IMR-90 (cell line): ENCODE results near the gene POLR2M. TPM values are rescaled to one million over a fixed set of nuclear protein-coding genes. Genes with fewer than 3 reads are reported as not detected.

Experiments
- ATAC-seq: fragments of 200-7000 bp; cut with Tn5 transposase; 2 replicates; pipeline ENCODE4 v1.9.1; 2020; ENCODE audit warnings: low read depth, mild to moderate bottlenecking, moderate library complexity
- BruUV-seq: library from RNA; stranded (reverse); fragments of 400-500 nt; replicated peaks from 2 replicates; lab custom pipeline; 2021; lab: Mats Ljungman, UMichigan
- CTCF ChIA-PET: fragments of 300-600 bp; formaldehyde crosslinking; extraction: SDS; loops from one replicate; lab custom pipeline; 2021; ENCODE audit warnings: antibody characterized with exemption; lab: Yijun Ruan, JAX
- POLR2A ChIA-PET: fragments of 300-600 bp; sonication (Branson Sonifier 250); formaldehyde crosslinking; loops from one replicate; lab custom pipeline; 2022; ENCODE audit warnings: antibody characterized with exemption; ENCODE audit not compliant: unreplicated experiment; lab: Charles Lee
- DNase-seq: peaks from one replicate; pipeline ENCODE4 v3.0.0; 2013
- H2AFZ ChIP-seq: replicated peaks from 2 replicates; pipeline ENCODE3; 2013; ENCODE audit warnings: low read length, mild to moderate bottlenecking; ENCODE audit not compliant: poor library complexity
- H2AK5ac ChIP-seq: 2 replicates; pipeline ENCODE4 v1.6.1; 2013; ENCODE audit warnings: low read depth, low read length, inconsistent platforms
- H2AK9ac ChIP-seq: replicated peaks from 2 replicates; pipeline ENCODE3; 2013; ENCODE audit warnings: mild to moderate bottlenecking, low read depth, low read length, moderate library complexity; ENCODE audit not compliant: poor library complexity
- H2BK120ac ChIP-seq: 2 replicates; pipeline ENCODE4 v1.6.1; 2013; ENCODE audit warnings: low read depth, low read length, inconsistent platforms
- H2BK15ac ChIP-seq: 3 replicates; pipeline ENCODE4 v1.6.1; 2013; ENCODE audit warnings: low read depth, low read length, inconsistent platforms
- H2BK20ac ChIP-seq: 2 replicates; pipeline ENCODE4 v1.6.1; 2013; ENCODE audit warnings: low read depth, mild to moderate bottlenecking, inconsistent platforms, low read length, moderate library complexity
- H2BK5ac ChIP-seq: 2 replicates; pipeline ENCODE4 v1.6.1; 2013; ENCODE audit warnings: mild to moderate bottlenecking, low read depth, low read length, inconsistent platforms; ENCODE audit not compliant: poor library complexity, severe bottlenecking
- H3K14ac ChIP-seq: replicated peaks from 2 replicates; pipeline ENCODE4 v1.6.1; 2013; ENCODE audit warnings: low read depth, low read length, inconsistent platforms
- H3K18ac ChIP-seq: 2 replicates; pipeline ENCODE4 v1.6.1; 2013; ENCODE audit warnings: low read depth, low read length, control low read depth
- H3K23ac ChIP-seq: 2 replicates; pipeline ENCODE4 v1.6.1; 2013; ENCODE audit warnings: low read depth, low read length, inconsistent platforms
- H3K27ac ChIP-seq: 2 replicates; pipeline ENCODE4 v1.5.1; 2013; ENCODE audit warnings: mild to moderate bottlenecking, control low read depth, low read length; ENCODE audit not compliant: insufficient read depth
- H3K27me3 ChIP-seq: 2 replicates; pipeline ENCODE4 v1.6.1; 2013; ENCODE audit warnings: low read length; ENCODE audit not compliant: control insufficient read depth, insufficient read depth
- H3K36me3 ChIP-seq: 2 replicates; pipeline ENCODE4 v1.6.1; 2013; ENCODE audit warnings: low read length, mixed read lengths; ENCODE audit not compliant: control insufficient read depth, insufficient read depth
- H3K4ac ChIP-seq: 2 replicates; pipeline ENCODE4 v1.6.1; 2013; ENCODE audit warnings: low read depth, low read length, inconsistent platforms
- H3K4me1 ChIP-seq: 2 replicates; pipeline ENCODE4 v1.6.1; 2013; ENCODE audit warnings: low read length, mixed read lengths; ENCODE audit not compliant: control insufficient read depth, insufficient read depth
- H3K4me2 ChIP-seq: 2 replicates; pipeline ENCODE4 v1.6.1; 2013; ENCODE audit warnings: low read depth, mild to moderate bottlenecking, control low read depth, low read length, moderate library complexity
- H3K4me3 ChIP-seq: 2 replicates; pipeline ENCODE4 v1.5.1; 2013; ENCODE audit warnings: low read depth, mild to moderate bottlenecking, control low read depth, low read length, moderate library complexity; ENCODE audit not compliant: insufficient read depth
- H3K56ac ChIP-seq: 2 replicates; pipeline ENCODE4 v1.6.1; 2013; ENCODE audit warnings: low read length, inconsistent platforms; ENCODE audit not compliant: insufficient read depth; ENCODE audit errors: extremely low read depth
- H3K79me1 ChIP-seq, 2 experiments: 2 replicates each; pipeline ENCODE4 v1.6.1; 2013; ENCODE audit warnings: low read length in 2 of 2, inconsistent platforms in 1 of 2, low read depth in 1 of 2
- H3K9ac ChIP-seq: 2 replicates; pipeline ENCODE4 v1.6.1; 2013; ENCODE audit warnings: low read depth, low read length, control low read depth
- H3K9me1 ChIP-seq: 2 replicates; pipeline ENCODE4 v1.6.1; 2013; ENCODE audit warnings: low read length, inconsistent platforms; ENCODE audit not compliant: insufficient read depth
- H3K9me3 ChIP-seq: 2 replicates; pipeline ENCODE4 v1.6.1; 2013; ENCODE audit warnings: low read length; ENCODE audit not compliant: control insufficient read depth, insufficient read depth
- H4K20me1 ChIP-seq: 2 replicates; pipeline ENCODE4 v1.6.1; 2013; ENCODE audit warnings: low read length, inconsistent platforms; ENCODE audit not compliant: insufficient read depth
- H4K5ac ChIP-seq: 2 replicates; pipeline ENCODE4 v1.6.1; 2013; ENCODE audit warnings: mild to moderate bottlenecking, low read depth, low read length, control low read depth
- H4K8ac ChIP-seq, 2 experiments: 2 replicates each; pipeline ENCODE4 v1.6.1; 2013; ENCODE audit warnings: low read depth in 2 of 2, low read length in 2 of 2, control low read depth in 1 of 2, inconsistent platforms in 1 of 2
- H4K91ac ChIP-seq: 2 replicates; pipeline ENCODE4 v1.6.1; 2013; ENCODE audit warnings: low read depth, low read length, inconsistent platforms; ENCODE audit not compliant: insufficient read depth
- BHLHE40 ChIP-seq: fragments of 150-350 bp; IDR thresholded peaks from 2 replicates; pipeline ENCODE4 v1.6.1; 2016; ENCODE audit warnings: mild to moderate bottlenecking, low read depth, low read length
- CEBPB ChIP-seq: IDR thresholded peaks from 2 replicates; pipeline ENCODE4 v1.6.1; 2012; ENCODE audit warnings: low read depth, low read length, improper control_type of control experiment
- CHD1 ChIP-seq: IDR thresholded peaks from 2 replicates; pipeline ENCODE4 v1.6.1; 2012; ENCODE audit warnings: low read depth, low read length, improper control_type of control experiment
- CTCF ChIP-seq: conservative IDR thresholded peaks from 2 replicates; pipeline ENCODE4 v1.5.1; 2012; ENCODE audit warnings: mild to moderate bottlenecking, low read depth, low read length, improper control_type of control experiment
- ELK1 ChIP-seq: fragments of 150-350 bp; IDR thresholded peaks from 2 replicates; pipeline ENCODE4 v1.6.1; 2016; ENCODE audit warnings: low read depth, mild to moderate bottlenecking, low read length, moderate library complexity, borderline replicate concordance
- FOS ChIP-seq: fragments of 150-350 bp; IDR thresholded peaks from 2 replicates; pipeline ENCODE4 v1.6.1; 2016; ENCODE audit warnings: low read depth, low read length
- MAFK ChIP-seq: IDR thresholded peaks from 2 replicates; pipeline ENCODE4 v1.6.1; 2012; ENCODE audit warnings: low read depth, low read length, improper control_type of control experiment
- MAZ ChIP-seq: IDR thresholded peaks from 2 replicates; pipeline ENCODE4 v1.6.1; 2012; ENCODE audit warnings: low read depth, mild to moderate bottlenecking, low read length, improper control_type of control experiment, moderate library complexity, borderline replicate concordance
- MXI1 ChIP-seq: IDR thresholded peaks from 2 replicates; pipeline ENCODE4 v1.6.1; 2012; ENCODE audit warnings: low read depth, mild to moderate bottlenecking, low read length, moderate library complexity, borderline replicate concordance
- NFE2L2 ChIP-seq: fragments of 150-350 bp; IDR thresholded peaks from 2 replicates; pipeline ENCODE4 v1.6.1; 2016; ENCODE audit warnings: low read depth, mild to moderate bottlenecking, low read length
- POLR2A ChIP-seq: IDR thresholded peaks from 2 replicates; pipeline ENCODE4 v1.6.1; 2012; ENCODE audit warnings: mild to moderate bottlenecking, low read depth, low read length
- RAD21 ChIP-seq: IDR thresholded peaks from 2 replicates; pipeline ENCODE4 v1.6.1; 2012; ENCODE audit warnings: low read length, improper control_type of control experiment
- RCOR1 ChIP-seq: IDR thresholded peaks from 2 replicates; pipeline ENCODE4 v1.6.1; 2012; ENCODE audit warnings: mild to moderate bottlenecking, low read length, improper control_type of control experiment; ENCODE audit not compliant: insufficient replicate concordance
- RFX5 ChIP-seq: IDR thresholded peaks from 2 replicates; pipeline ENCODE4 v1.8.0; 2012; ENCODE audit warnings: low read depth, mild to moderate bottlenecking, low read length, moderate library complexity
- SMC3 ChIP-seq: fragments of 150-350 bp; IDR thresholded peaks from 2 replicates; pipeline ENCODE4 v1.6.1; 2016; ENCODE audit warnings: low read depth, mild to moderate bottlenecking, antibody characterized with exemption, low read length, moderate library complexity
- USF2 ChIP-seq: fragments of 150-350 bp; IDR thresholded peaks from 2 replicates; pipeline ENCODE4 v1.6.1; 2017; ENCODE audit warnings: mild to moderate bottlenecking, antibody characterized with exemption, low read length, low read depth
- WGBS, 2 experiments: methylation state at CpG; one replicate each; pipeline versions ENCODE4 v1.1.5 to v1.1.7; 2013; ENCODE audit warnings: missing lambda C conversion rate in 2 of 2; ENCODE audit not compliant: insufficient read length in 1 of 2; ENCODE audit errors: extremely low coverage in 2 of 2; 5-methylcytosine and 5-hydroxymethylcytosine counted together
- dilution Hi-C: fragments of 300-500 bp; cut with HindIII; formaldehyde crosslinking; loops from one replicate; pipeline ENCODE4 v1.14.3; 2018; ENCODE audit warnings: low sequenced_read_pairs; ENCODE audit not compliant: unreplicated experiment
- in situ Hi-C: fragments of 300-500 bp; cut with MboI; formaldehyde crosslinking; loops from 3 replicates; pipeline ENCODE4 v1.14.3; 2019; ENCODE audit warnings: low sequenced_read_pairs, inconsistent platforms, mixed read lengths
- intact Hi-C: fragments of 100-400 bp; cut with micrococcal nuclease; formaldehyde crosslinking; loops from 2 replicates; pipeline ENCODE4 v1.10.0; 2022
- polyA plus RNA-seq, 3 experiments: library from polyadenylated mRNA; depleted of rRNA; stranded (reverse); fragments of >200 nt; gene quantifications; 2 replicates each; pipeline ENCODE4 v1.2.3, GENCODE V29; 2012; ENCODE audit warnings: low replicate concordance in 1 of 3
- total RNA-seq: library from RNA; depleted of rRNA; stranded (reverse); fragments of >200 nt; gene quantifications from 2 replicates; pipeline ENCODE4 v1.2.3, GENCODE V29; 2012

POLR2M gene
- total and polyA plus RNA-seq, 2 of the 4 experiments (the other 2 are of a cell fraction) = 60.8 to 117 TPM

- H3K9ac ChIP-seq = no peak overlapping the region
- no peaks in the 10 kb centered on the region; the same call in none of the 2 replicates for H3K27me3 ChIP-seq
- no peaks in the 10 kb centered on the region for H3K9me3 ChIP-seq
- H3K4me2 ChIP-seq = no peak overlapping the region
- no peak overlapping the region for H2AK5ac ChIP-seq
- H3K4ac ChIP-seq = no peak overlapping the region
- intact Hi-C loops = no loop called here
- no peak overlapping the region for H4K91ac ChIP-seq
- no peak overlapping the region for H2BK120ac ChIP-seq
- H3K4me1 ChIP-seq = no peaks in the 10 kb centered on the region
- H2AK9ac ChIP-seq = no peak overlapping the region
- H4K5ac ChIP-seq = no peak overlapping the region
- H2BK15ac ChIP-seq = no peak overlapping the region
- H4K20me1 ChIP-seq = no peaks in the 10 kb centered on the region
- no peak overlapping the region for H2BK5ac ChIP-seq
- ChIA-PET CTCF (interaction anchor here (1.1 kb wide), 1 partner anchor 11 kb away, joined by 6 read pairs; no protein-coding TSS in a partner anchor), POLR2A (no interaction called here)
- no peak overlapping the region for H3K56ac ChIP-seq
- H2BK20ac ChIP-seq = no peak overlapping the region
- no peak for TF ChIP-seq MXI1
- no peak for TF ChIP-seq SMC3
- TF ChIP-seq RAD21 = no peak
- no peak for TF ChIP-seq MAFK
- no peak for TF ChIP-seq CEBPB
- TF ChIP-seq NFE2L2 = no peak
- no peak for TF ChIP-seq CHD1
- no peak for TF ChIP-seq ELK1
- TF ChIP-seq CTCF = no peak
- TF ChIP-seq RCOR1 = no peak
- no peak for TF ChIP-seq BHLHE40
- TF ChIP-seq FOS = no peak
- no peak for TF ChIP-seq USF2
- TF ChIP-seq RFX5 = no peak
- no peak for TF ChIP-seq MAZ
- TF ChIP-seq POLR2A = no peak
- dilution Hi-C loops = no loop called here
- no peak overlapping the region for H3K4me3 ChIP-seq
- H3K79me1 ChIP-seq = no peaks in the 10 kb centered on the region
- no peak overlapping the region for H3K18ac ChIP-seq
- H2AFZ ChIP-seq = no peak overlapping the region
- WGBS, 2 experiments = 87% methylated on average over 3 of the region's 4 CpGs; no CpG with 5 or more reads in 1 of the 2 experiments
- ATAC-seq (no peak), DNase-seq (no peak)
- H3K27ac ChIP-seq = no peak overlapping the region
- H3K36me3 ChIP-seq = no peaks in the 10 kb centered on the region
- in situ Hi-C loops = no loop called here
- no peaks in the 10 kb centered on the region for H3K9me1 ChIP-seq
- BruUV-seq = no TSS peak
- no peak overlapping the region for H3K23ac ChIP-seq
- no peak overlapping the region for H4K8ac ChIP-seq
- H3K14ac ChIP-seq = no peak overlapping the region
These were observed 36.9 kb downstream of the POLR2M start for GRCh38 chr15:57743424-57743823.
